Ascending aorta (tissue), 2 donors: Measurements from ENCODE around the gene GLG1. TPM values are rescaled to one million over a fixed set of nuclear protein-coding genes. Genes with fewer than 3 reads are reported as not detected.
"Not testable (repeated sequence)": the region's sequence is repeated elsewhere in the genome, so short reads cannot be mapped to it uniquely, and the experiment has no call there.

Experiments
- DNase-seq, 2 donors: peaks; one replicate each; pipeline ENCODE4 v3.0.0-alpha.2; 2019; ENCODE audit warnings: low spot score in 2 of 2
- H3K27ac ChIP-seq, 2 donors: fragments of 200-600 bp; sonication (generic); one replicate each; pipeline ENCODE4 v1.5.1; 2016 to 2017; ENCODE audit warnings: mild to moderate bottlenecking in 1 of 2
- H3K27me3 ChIP-seq: fragments of 200-600 bp; sonication (generic); one replicate; pipeline ENCODE4 v1.5.1; 2017
- H3K36me3 ChIP-seq, 2 donors: fragments of 200-600 bp; sonication (generic); one replicate each; pipeline ENCODE4 v1.5.1; 2016
- H3K4me1 ChIP-seq, 2 donors: fragments of 200-600 bp; sonication (generic); one replicate each; pipeline ENCODE4 v1.5.1; 2016 to 2017; ENCODE audit warnings: mild to moderate bottlenecking in 1 of 2
- H3K4me3 ChIP-seq, 2 donors: fragments of 200-600 bp; sonication (generic); one replicate each; pipeline ENCODE4 v1.5.1; 2016 to 2017; ENCODE audit warnings: mild to moderate bottlenecking in 1 of 2
- H3K9me3 ChIP-seq, 2 donors: fragments of 200-600 bp; sonication (generic); one replicate each; pipeline ENCODE4 v1.5.1; 2016
- intact Hi-C: fragments of 100-400 bp; cut with DNase I; formaldehyde crosslinking; loops from one replicate; pipeline ENCODE4 v1.15.1; 2023
- total RNA-seq: library from RNA; depleted of rRNA; stranded (reverse); fragments of >200 nt; gene quantifications from one replicate; pipeline ENCODE4 v1.1.0, GENCODE V29; 2016
- TF ChIP-seq, protein P1 (sequence below), 3 experiments: fragments of 200-600 bp in 2 of 3; fragments of 450-650 bp in 1 of 3; sonication (generic) in 2 of 3; IDR thresholded peaks; one replicate each; pipeline ENCODE4 v1.5.1; 2016 to 2019; ENCODE audit warnings: antibody characterized with exemption in 3 of 3, mild to moderate bottlenecking in 1 of 3, moderate library complexity in 1 of 3

Gene GLG1
- total RNA-seq, 1 donor from 2014 or later = 77.0 TPM

DNA sequence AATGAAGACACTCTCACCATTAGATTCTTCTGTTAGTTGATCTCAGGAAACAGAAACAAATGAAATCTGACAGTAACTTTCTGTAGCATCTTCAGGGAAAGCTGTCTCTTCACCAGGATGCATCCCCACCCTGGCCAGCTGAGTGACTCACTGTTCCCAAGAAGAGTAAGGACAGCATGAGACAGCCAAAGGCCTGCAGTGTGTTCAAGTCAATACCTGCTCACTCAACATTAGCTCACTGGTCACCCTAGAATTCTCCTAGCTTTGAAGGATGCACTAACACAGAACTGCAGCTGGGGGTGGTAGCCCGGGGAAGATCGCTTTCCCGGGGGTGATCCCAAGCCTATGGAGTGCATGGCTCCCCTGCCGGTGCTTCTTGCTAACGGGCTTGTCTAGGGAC lies 157.4 kb downstream of the GLG1 start:
- H3K27me3 ChIP-seq = no peaks in the 10 kb centered on the region
- TF ChIP-seq, protein P1, sequence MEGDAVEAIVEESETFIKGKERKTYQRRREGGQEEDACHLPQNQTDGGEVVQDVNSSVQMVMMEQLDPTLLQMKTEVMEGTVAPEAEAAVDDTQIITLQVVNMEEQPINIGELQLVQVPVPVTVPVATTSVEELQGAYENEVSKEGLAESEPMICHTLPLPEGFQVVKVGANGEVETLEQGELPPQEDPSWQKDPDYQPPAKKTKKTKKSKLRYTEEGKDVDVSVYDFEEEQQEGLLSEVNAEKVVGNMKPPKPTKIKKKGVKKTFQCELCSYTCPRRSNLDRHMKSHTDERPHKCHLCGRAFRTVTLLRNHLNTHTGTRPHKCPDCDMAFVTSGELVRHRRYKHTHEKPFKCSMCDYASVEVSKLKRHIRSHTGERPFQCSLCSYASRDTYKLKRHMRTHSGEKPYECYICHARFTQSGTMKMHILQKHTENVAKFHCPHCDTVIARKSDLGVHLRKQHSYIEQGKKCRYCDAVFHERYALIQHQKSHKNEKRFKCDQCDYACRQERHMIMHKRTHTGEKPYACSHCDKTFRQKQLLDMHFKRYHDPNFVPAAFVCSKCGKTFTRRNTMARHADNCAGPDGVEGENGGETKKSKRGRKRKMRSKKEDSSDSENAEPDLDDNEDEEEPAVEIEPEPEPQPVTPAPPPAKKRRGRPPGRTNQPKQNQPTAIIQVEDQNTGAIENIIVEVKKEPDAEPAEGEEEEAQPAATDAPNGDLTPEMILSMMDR (IDR thresholded peaks at IDR 0.05) = no peak
- no peak overlapping the region for H3K4me3 ChIP-seq
- H3K36me3 ChIP-seq = peaks cover 20 to 36% of the 10 kb centered on the region in 2 donors
- H3K27ac ChIP-seq = peak overlapping the region; percentile 65 to 77
- peaks cover 6 to 10% of the 10 kb centered on the region in 2 donors for H3K4me1 ChIP-seq
- intact Hi-C loops = no loop called here
- DNase-seq = peak in 1 of 2 donors; percentile 65
- no peaks in the 10 kb centered on the region for H3K9me3 ChIP-seq

DNA sequence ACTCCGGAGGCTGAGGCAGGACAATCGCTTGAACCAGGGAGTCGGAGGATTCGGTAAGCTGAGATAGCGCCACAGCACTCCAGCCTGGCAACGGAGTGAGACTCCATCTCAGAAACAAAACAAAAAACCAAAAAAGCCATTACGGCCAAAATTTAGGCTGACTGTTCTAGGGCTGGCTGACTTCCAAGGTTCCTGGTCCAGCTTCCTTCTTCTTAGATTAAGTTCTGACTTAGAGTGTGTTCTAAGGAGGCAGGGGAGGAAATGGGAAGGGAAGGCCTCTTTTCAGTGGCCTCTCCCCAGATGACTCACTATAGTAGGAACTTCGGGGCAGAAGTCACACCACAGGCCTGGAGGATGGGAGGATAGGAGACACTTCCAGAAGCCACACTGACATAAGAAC lies 157.9 kb downstream of the GLG1 start:
- intact Hi-C loops = no loop called here
- TF ChIP-seq, protein P1 (IDR thresholded peaks at IDR 0.05) = no peak
- H3K9me3 ChIP-seq = no peaks in the 10 kb centered on the region
- H3K4me1 ChIP-seq = peaks cover 6 to 10% of the 10 kb centered on the region in 2 donors
- H3K27ac ChIP-seq = peak overlapping the region; percentile 65 to 77
- H3K36me3 ChIP-seq = peaks cover 20 to 36% of the 10 kb centered on the region in 2 donors
- H3K27me3 ChIP-seq = no peaks in the 10 kb centered on the region
- no peak overlapping the region for H3K4me3 ChIP-seq
- peak; percentile 19 to 85 for DNase-seq

DNA sequence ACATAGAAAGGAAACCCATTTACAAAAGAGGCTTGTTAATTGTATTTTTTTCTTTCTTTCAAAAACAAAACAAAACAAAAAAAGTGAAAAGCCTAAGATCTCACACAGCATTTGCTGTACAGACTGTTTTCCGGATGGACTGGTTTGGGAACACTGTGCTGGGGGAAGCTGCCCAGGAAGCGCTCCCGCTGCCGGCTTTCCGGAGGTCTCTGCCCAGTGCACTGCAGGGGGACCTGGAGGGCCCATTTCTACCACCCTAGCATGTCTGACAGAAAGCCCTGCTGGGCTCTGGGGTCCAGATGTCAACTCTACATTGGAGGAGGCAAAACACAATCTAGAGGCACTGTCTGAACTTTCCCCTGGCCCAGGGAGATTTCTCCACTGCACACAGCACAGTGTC lies 159.3 kb downstream of the GLG1 start:
- Histone ChIP-seq H3K4me1 (peaks cover 6 to 10% of the 10 kb centered on the region in 2 donors), H3K9me3 (no peaks in the 10 kb centered on the region), H3K27ac (peak overlapping the region in 1 of 2 donors; percentile 77), H3K27me3 (no peaks in the 10 kb centered on the region), H3K4me3 (no peak overlapping the region), H3K36me3 (peaks cover 16 to 25% of the 10 kb centered on the region in 2 donors)
- DNase-seq = no peak
- intact Hi-C loops = no loop called here
- TF ChIP-seq, protein P1 (IDR thresholded peaks at IDR 0.05) = no peak

DNA sequence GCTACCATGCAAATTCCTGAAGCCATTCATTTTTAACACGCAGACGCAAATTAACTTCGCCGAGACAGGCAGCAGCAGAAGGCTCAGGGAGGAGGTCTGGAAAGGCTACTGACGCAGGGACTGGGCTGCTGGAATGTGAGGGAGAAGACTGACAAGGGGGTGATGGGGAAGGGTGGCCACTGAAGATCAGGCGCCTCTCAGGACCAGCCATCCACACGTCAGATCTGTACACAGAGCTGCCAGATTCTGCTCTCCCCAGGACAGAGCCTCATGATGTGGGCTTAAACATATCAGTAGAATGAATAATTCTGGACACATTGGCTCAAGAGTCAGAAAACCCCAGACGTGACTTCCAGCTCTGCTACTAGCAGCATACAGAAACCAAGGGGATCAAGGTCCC lies 160.0 kb downstream of the GLG1 start:
- Histone ChIP-seq H3K27me3 (no peaks in the 10 kb centered on the region), H3K4me1 (peaks cover 6 to 10% of the 10 kb centered on the region in 2 donors), H3K36me3 (peaks cover 9 to 18% of the 10 kb centered on the region in 2 donors), H3K4me3 (no peak overlapping the region), H3K9me3 (no peaks in the 10 kb centered on the region), H3K27ac (no peak overlapping the region)
- intact Hi-C loops = no loop called here
- DNase-seq = no peak
- TF ChIP-seq, protein P1 (IDR thresholded peaks at IDR 0.05) = no peak

DNA sequence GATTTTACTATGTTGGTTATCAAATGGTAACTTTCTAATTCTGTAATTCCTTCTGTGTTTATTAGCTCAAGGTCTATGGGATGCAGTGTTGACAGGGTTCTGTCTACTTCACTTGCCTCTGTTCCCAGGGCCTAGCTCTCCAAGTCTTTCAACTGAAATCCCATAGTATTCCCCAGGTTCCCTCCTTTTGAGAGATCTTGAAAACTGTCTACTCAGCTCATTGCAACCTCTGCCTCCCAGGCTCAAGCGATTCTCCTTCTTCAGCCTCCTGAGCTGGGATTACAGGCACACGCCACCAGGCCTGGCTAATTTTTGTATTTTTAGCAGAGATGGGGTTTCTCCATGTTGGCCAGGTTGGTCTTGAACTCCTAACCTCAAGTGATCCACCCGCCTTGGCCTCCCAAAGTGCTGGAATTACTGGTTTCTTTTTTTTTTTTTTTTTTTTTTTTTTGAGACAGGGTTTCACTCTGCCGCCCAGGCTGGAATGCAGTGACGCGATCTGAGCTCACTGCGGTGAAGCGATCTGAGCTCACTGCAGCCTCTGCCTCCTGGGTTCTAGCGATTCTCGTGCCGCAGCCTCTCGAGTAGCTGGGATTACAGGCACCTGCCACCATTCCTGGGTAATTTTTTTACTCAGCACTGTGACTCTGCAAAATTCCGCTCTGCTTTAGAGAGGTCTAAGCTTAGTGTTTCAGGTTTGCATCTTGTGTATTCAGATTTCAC lies 163.1 kb downstream of the GLG1 start:
- H3K9me3 ChIP-seq, DNase-seq: not testable (repeated sequence)

DNA sequence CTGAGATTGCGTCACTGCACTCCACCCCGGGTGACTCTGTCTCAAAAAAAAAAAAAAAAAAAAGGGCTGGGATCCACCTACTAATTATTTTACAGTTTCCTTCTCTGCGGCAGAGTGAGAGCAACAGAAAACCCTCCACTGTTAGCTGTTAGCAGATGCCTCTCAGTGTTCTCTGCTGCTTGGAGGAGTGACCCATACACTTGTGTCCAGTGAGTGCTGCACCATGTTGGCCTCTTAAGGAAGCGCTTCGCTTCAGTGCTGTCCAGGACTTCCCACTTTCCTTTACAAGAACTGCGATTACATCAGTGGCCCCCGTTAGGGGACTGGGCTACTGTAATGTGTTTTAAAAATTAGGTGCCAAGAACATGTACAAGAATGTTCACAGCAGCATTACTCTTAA lies 167.2 kb downstream of the GLG1 start:
- DNase-seq = no peak
- intact Hi-C loops = no loop called here
- no peak overlapping the region for H3K27ac ChIP-seq
- H3K36me3 ChIP-seq = no peaks in the 10 kb centered on the region
- TF ChIP-seq, protein P1 (IDR thresholded peaks at IDR 0.05) = no peak
- H3K4me1 ChIP-seq = no peaks in the 10 kb centered on the region
- H3K4me3 ChIP-seq = no peak overlapping the region
- H3K9me3 ChIP-seq = no peaks in the 10 kb centered on the region
- H3K27me3 ChIP-seq = no peaks in the 10 kb centered on the region

More for the DNA sequence above, 163.1 kb downstream of the GLG1 start:
- H3K27ac ChIP-seq, H3K27me3 ChIP-seq, H3K4me3 ChIP-seq, H3K36me3 ChIP-seq, intact Hi-C loops, H3K4me1 ChIP-seq: not testable (repeated sequence)
